GM10847 (cell line): Measurements from ENCODE around the gene PLCH1.

Experiments
- POLR2A ChIP-seq: IDR thresholded peaks from 2 replicates; pipeline ENCODE4 v1.6.1; 2011; ENCODE audit not compliant: insufficient read length; ENCODE audit errors: extremely low read depth

PLCH1 gene

GRCh38 chr3:155420881-155421486 lies 323.9 kb downstream of the PLCH1 start:
- no peak for TF ChIP-seq POLR2A

GRCh38 chr3:155420406-155420805 lies 324.5 kb downstream of the PLCH1 start:
- no peak for TF ChIP-seq POLR2A

- TF ChIP-seq POLR2A: no peak
These were observed 326.5 kb downstream of the PLCH1 start for GRCh38 chr3:155418407-155418806.

- no peak for TF ChIP-seq POLR2A
These were observed 327.8 kb downstream of the PLCH1 start for GRCh38 chr3:155417119-155417517.

GRCh38 chr3:155416500-155417118 lies 328.3 kb downstream of the PLCH1 start:
- TF ChIP-seq POLR2A: no peak

GRCh38 chr3:155412904-155413303 lies 332.0 kb downstream of the PLCH1 start:
- TF ChIP-seq POLR2A: no peak

GRCh38 chr3:155411500-155412223 lies 333.2 kb downstream of the PLCH1 start:
- no peak for TF ChIP-seq POLR2A

- no peak for TF ChIP-seq POLR2A
These were observed 335.5 kb downstream of the PLCH1 start for GRCh38 chr3:155409336-155409735.

- TF ChIP-seq POLR2A: no peak
These were observed 336.9 kb downstream of the PLCH1 start for GRCh38 chr3:155407971-155408370.

GRCh38 chr3:155407331-155407730 lies 337.5 kb downstream of the PLCH1 start:
- no peak for TF ChIP-seq POLR2A

GRCh38 chr3:155404486-155404885 lies 340.4 kb downstream of the PLCH1 start:
- TF ChIP-seq POLR2A: no peak

- TF ChIP-seq POLR2A: no peak
These were observed 342.2 kb downstream of the PLCH1 start for GRCh38 chr3:155402656-155403055.

GRCh38 chr3:155398046-155398445 lies 346.8 kb downstream of the PLCH1 start:
- no peak for TF ChIP-seq POLR2A

- no peak for TF ChIP-seq POLR2A
These were observed 350.6 kb downstream of the PLCH1 start for GRCh38 chr3:155394240-155394639.

- TF ChIP-seq POLR2A: no peak
These were observed 351.6 kb downstream of the PLCH1 start for GRCh38 chr3:155393316-155393715.

- no peak for TF ChIP-seq POLR2A
These were observed 352.7 kb downstream of the PLCH1 start for GRCh38 chr3:155392138-155392537.

GRCh38 chr3:155391551-155391958 lies 353.3 kb downstream of the PLCH1 start:
- no peak for TF ChIP-seq POLR2A

- no peak for TF ChIP-seq POLR2A
These were observed 353.8 kb downstream of the PLCH1 start for GRCh38 chr3:155391104-155391503.
